IMR-90 (cell line): ENCODE data around the gene MYO10. TPM values are rescaled to one million over a fixed set of nuclear protein-coding genes. Genes with fewer than 3 reads are reported as not detected.

Source experiments
- ATAC-seq: fragments of 200-7000 bp; cut with Tn5 transposase; 2 replicates; pipeline ENCODE4 v1.9.1; 2020; ENCODE audit warnings: low read depth, mild to moderate bottlenecking, moderate library complexity
- BruUV-seq: library from RNA; stranded (reverse); fragments of 400-500 nt; replicated peaks from 2 replicates; lab custom pipeline; 2021; lab: Mats Ljungman, UMichigan
- CTCF ChIA-PET: fragments of 300-600 bp; formaldehyde crosslinking; extraction: SDS; loops from one replicate; lab custom pipeline; 2021; ENCODE audit warnings: antibody characterized with exemption; lab: Yijun Ruan, JAX
- POLR2A ChIA-PET: fragments of 300-600 bp; sonication (Branson Sonifier 250); formaldehyde crosslinking; loops from one replicate; lab custom pipeline; 2022; ENCODE audit warnings: antibody characterized with exemption; ENCODE audit not compliant: unreplicated experiment; lab: Charles Lee
- DNase-seq: peaks from one replicate; pipeline ENCODE4 v3.0.0; 2013
- H2AFZ ChIP-seq: replicated peaks from 2 replicates; pipeline ENCODE3; 2013; ENCODE audit warnings: low read length, mild to moderate bottlenecking; ENCODE audit not compliant: poor library complexity
- H2AK5ac ChIP-seq: 2 replicates; pipeline ENCODE4 v1.6.1; 2013; ENCODE audit warnings: low read depth, low read length, inconsistent platforms
- H2AK9ac ChIP-seq: replicated peaks from 2 replicates; pipeline ENCODE3; 2013; ENCODE audit warnings: mild to moderate bottlenecking, low read depth, low read length, moderate library complexity; ENCODE audit not compliant: poor library complexity
- H2BK120ac ChIP-seq: 2 replicates; pipeline ENCODE4 v1.6.1; 2013; ENCODE audit warnings: low read depth, low read length, inconsistent platforms
- H2BK15ac ChIP-seq: 3 replicates; pipeline ENCODE4 v1.6.1; 2013; ENCODE audit warnings: low read depth, low read length, inconsistent platforms
- H2BK20ac ChIP-seq: 2 replicates; pipeline ENCODE4 v1.6.1; 2013; ENCODE audit warnings: low read depth, mild to moderate bottlenecking, inconsistent platforms, low read length, moderate library complexity
- H2BK5ac ChIP-seq: 2 replicates; pipeline ENCODE4 v1.6.1; 2013; ENCODE audit warnings: mild to moderate bottlenecking, low read depth, low read length, inconsistent platforms; ENCODE audit not compliant: poor library complexity, severe bottlenecking
- H3K14ac ChIP-seq: replicated peaks from 2 replicates; pipeline ENCODE4 v1.6.1; 2013; ENCODE audit warnings: low read depth, low read length, inconsistent platforms
- H3K18ac ChIP-seq: 2 replicates; pipeline ENCODE4 v1.6.1; 2013; ENCODE audit warnings: low read depth, low read length, control low read depth
- H3K23ac ChIP-seq: 2 replicates; pipeline ENCODE4 v1.6.1; 2013; ENCODE audit warnings: low read depth, low read length, inconsistent platforms
- H3K27ac ChIP-seq: 2 replicates; pipeline ENCODE4 v1.5.1; 2013; ENCODE audit warnings: mild to moderate bottlenecking, control low read depth, low read length; ENCODE audit not compliant: insufficient read depth
- H3K27me3 ChIP-seq: 2 replicates; pipeline ENCODE4 v1.6.1; 2013; ENCODE audit warnings: low read length; ENCODE audit not compliant: control insufficient read depth, insufficient read depth
- H3K36me3 ChIP-seq: 2 replicates; pipeline ENCODE4 v1.6.1; 2013; ENCODE audit warnings: low read length, mixed read lengths; ENCODE audit not compliant: control insufficient read depth, insufficient read depth
- H3K4ac ChIP-seq: 2 replicates; pipeline ENCODE4 v1.6.1; 2013; ENCODE audit warnings: low read depth, low read length, inconsistent platforms
- H3K4me1 ChIP-seq: 2 replicates; pipeline ENCODE4 v1.6.1; 2013; ENCODE audit warnings: low read length, mixed read lengths; ENCODE audit not compliant: control insufficient read depth, insufficient read depth
- H3K4me2 ChIP-seq: 2 replicates; pipeline ENCODE4 v1.6.1; 2013; ENCODE audit warnings: low read depth, mild to moderate bottlenecking, control low read depth, low read length, moderate library complexity
- H3K4me3 ChIP-seq: 2 replicates; pipeline ENCODE4 v1.5.1; 2013; ENCODE audit warnings: low read depth, mild to moderate bottlenecking, control low read depth, low read length, moderate library complexity; ENCODE audit not compliant: insufficient read depth
- H3K56ac ChIP-seq: 2 replicates; pipeline ENCODE4 v1.6.1; 2013; ENCODE audit warnings: low read length, inconsistent platforms; ENCODE audit not compliant: insufficient read depth; ENCODE audit errors: extremely low read depth
- H3K79me1 ChIP-seq, 2 experiments: 2 replicates each; pipeline ENCODE4 v1.6.1; 2013; ENCODE audit warnings: low read length in 2 of 2, inconsistent platforms in 1 of 2, low read depth in 1 of 2
- H3K9ac ChIP-seq: 2 replicates; pipeline ENCODE4 v1.6.1; 2013; ENCODE audit warnings: low read depth, low read length, control low read depth
- H3K9me1 ChIP-seq: 2 replicates; pipeline ENCODE4 v1.6.1; 2013; ENCODE audit warnings: low read length, inconsistent platforms; ENCODE audit not compliant: insufficient read depth
- H3K9me3 ChIP-seq: 2 replicates; pipeline ENCODE4 v1.6.1; 2013; ENCODE audit warnings: low read length; ENCODE audit not compliant: control insufficient read depth, insufficient read depth
- H4K20me1 ChIP-seq: 2 replicates; pipeline ENCODE4 v1.6.1; 2013; ENCODE audit warnings: low read length, inconsistent platforms; ENCODE audit not compliant: insufficient read depth
- H4K5ac ChIP-seq: 2 replicates; pipeline ENCODE4 v1.6.1; 2013; ENCODE audit warnings: mild to moderate bottlenecking, low read depth, low read length, control low read depth
- H4K8ac ChIP-seq, 2 experiments: 2 replicates each; pipeline ENCODE4 v1.6.1; 2013; ENCODE audit warnings: low read depth in 2 of 2, low read length in 2 of 2, control low read depth in 1 of 2, inconsistent platforms in 1 of 2
- H4K91ac ChIP-seq: 2 replicates; pipeline ENCODE4 v1.6.1; 2013; ENCODE audit warnings: low read depth, low read length, inconsistent platforms; ENCODE audit not compliant: insufficient read depth
- RCOR1 ChIP-seq: IDR thresholded peaks from 2 replicates; pipeline ENCODE4 v1.6.1; 2012; ENCODE audit warnings: mild to moderate bottlenecking, low read length, improper control_type of control experiment; ENCODE audit not compliant: insufficient replicate concordance
- WGBS, 2 experiments: methylation state at CpG; one replicate each; pipeline versions ENCODE4 v1.1.5 to v1.1.7; 2013; ENCODE audit warnings: missing lambda C conversion rate in 2 of 2; ENCODE audit not compliant: insufficient read length in 1 of 2; ENCODE audit errors: extremely low coverage in 2 of 2; 5-methylcytosine and 5-hydroxymethylcytosine counted together
- dilution Hi-C: fragments of 300-500 bp; cut with HindIII; formaldehyde crosslinking; loops from one replicate; pipeline ENCODE4 v1.14.3; 2018; ENCODE audit warnings: low sequenced_read_pairs; ENCODE audit not compliant: unreplicated experiment
- in situ Hi-C: fragments of 300-500 bp; cut with MboI; formaldehyde crosslinking; loops from 3 replicates; pipeline ENCODE4 v1.14.3; 2019; ENCODE audit warnings: low sequenced_read_pairs, inconsistent platforms, mixed read lengths
- intact Hi-C: fragments of 100-400 bp; cut with micrococcal nuclease; formaldehyde crosslinking; loops from 2 replicates; pipeline ENCODE4 v1.10.0; 2022
- polyA plus RNA-seq, 3 experiments: library from polyadenylated mRNA; depleted of rRNA; stranded (reverse); fragments of >200 nt; gene quantifications; 2 replicates each; pipeline ENCODE4 v1.2.3, GENCODE V29; 2012; ENCODE audit warnings: low replicate concordance in 1 of 3
- total RNA-seq: library from RNA; depleted of rRNA; stranded (reverse); fragments of >200 nt; gene quantifications from 2 replicates; pipeline ENCODE4 v1.2.3, GENCODE V29; 2012
- TF ChIP-seq, protein P1 (sequence below): conservative IDR thresholded peaks from 2 replicates; pipeline ENCODE4 v1.5.1; 2012; ENCODE audit warnings: mild to moderate bottlenecking, low read depth, low read length, improper control_type of control experiment

The MYO10 gene
- total and polyA plus RNA-seq, 2 of the 4 experiments (the other 2 are of a cell fraction), result 39.9 to 115 TPM

DNA sequence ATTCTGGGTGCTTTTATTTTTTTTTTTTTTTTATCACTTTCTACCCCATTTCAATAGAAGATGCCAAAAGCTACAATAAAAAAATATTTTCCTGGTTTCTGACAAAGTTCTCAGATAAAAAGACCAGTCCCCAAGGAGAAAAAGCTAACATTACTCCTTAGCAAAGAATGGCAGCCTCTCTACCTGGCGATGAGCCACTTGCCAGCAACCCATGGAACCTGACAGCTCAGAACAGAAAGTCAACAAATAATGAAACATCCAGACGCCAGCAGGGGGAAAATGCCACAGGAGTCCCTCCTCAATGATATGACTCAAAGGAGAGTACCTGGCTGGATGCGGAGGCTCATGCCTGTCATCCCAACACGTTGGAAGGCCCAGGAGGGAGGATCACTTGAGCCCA, 123.2 kb downstream of the MYO10 start:
- no peak overlapping the region for H2BK120ac ChIP-seq
- H3K18ac ChIP-seq, result no peak overlapping the region
- H3K27me3 ChIP-seq, result no peaks in the 10 kb centered on the region
- H3K56ac ChIP-seq, result no peak overlapping the region
- H4K20me1 ChIP-seq, result peaks cover 86% of the 10 kb centered on the region
- H3K23ac ChIP-seq, result no peak overlapping the region
- DNase-seq (peak; percentile 61), ATAC-seq (no peak)
- ChIA-PET CTCF (interaction anchor here (0.6 kb wide), 1 partner anchor 77 kb away, joined by 3 read pairs; no protein-coding TSS in a partner anchor), POLR2A (interaction anchor here (0.7 kb wide), 1 partner anchor 74 kb away, joined by 11 read pairs; no protein-coding TSS in a partner anchor)
- H3K4ac ChIP-seq, result no peak overlapping the region
- H2AK5ac ChIP-seq, result no peak overlapping the region
- H4K8ac ChIP-seq, result no peak overlapping the region
- H3K14ac ChIP-seq, result no peak overlapping the region
- H3K36me3 ChIP-seq, result peaks cover 15% of the 10 kb centered on the region
- H3K79me1 ChIP-seq, result peaks cover 6 to 79% of the 10 kb centered on the region in 2 experiments; a peak in 3 of 4 replicates
- no peak overlapping the region for H2BK15ac ChIP-seq
- TF ChIP-seq, protein P1, sequence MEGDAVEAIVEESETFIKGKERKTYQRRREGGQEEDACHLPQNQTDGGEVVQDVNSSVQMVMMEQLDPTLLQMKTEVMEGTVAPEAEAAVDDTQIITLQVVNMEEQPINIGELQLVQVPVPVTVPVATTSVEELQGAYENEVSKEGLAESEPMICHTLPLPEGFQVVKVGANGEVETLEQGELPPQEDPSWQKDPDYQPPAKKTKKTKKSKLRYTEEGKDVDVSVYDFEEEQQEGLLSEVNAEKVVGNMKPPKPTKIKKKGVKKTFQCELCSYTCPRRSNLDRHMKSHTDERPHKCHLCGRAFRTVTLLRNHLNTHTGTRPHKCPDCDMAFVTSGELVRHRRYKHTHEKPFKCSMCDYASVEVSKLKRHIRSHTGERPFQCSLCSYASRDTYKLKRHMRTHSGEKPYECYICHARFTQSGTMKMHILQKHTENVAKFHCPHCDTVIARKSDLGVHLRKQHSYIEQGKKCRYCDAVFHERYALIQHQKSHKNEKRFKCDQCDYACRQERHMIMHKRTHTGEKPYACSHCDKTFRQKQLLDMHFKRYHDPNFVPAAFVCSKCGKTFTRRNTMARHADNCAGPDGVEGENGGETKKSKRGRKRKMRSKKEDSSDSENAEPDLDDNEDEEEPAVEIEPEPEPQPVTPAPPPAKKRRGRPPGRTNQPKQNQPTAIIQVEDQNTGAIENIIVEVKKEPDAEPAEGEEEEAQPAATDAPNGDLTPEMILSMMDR, result 0 out of 2 replicates have a peak, but pooled peaks have one; percentile 7
- no peak for TF ChIP-seq RCOR1
- H3K9me3 ChIP-seq, result no peaks in the 10 kb centered on the region
- H3K9ac ChIP-seq, result no peak overlapping the region
- H3K27ac ChIP-seq, result no peak overlapping the region
- dilution Hi-C loops (no loop called here), in situ Hi-C loops (no loop called here), intact Hi-C loops (no loop called here)
- WGBS, 2 experiments, result no CpG with 5 or more reads among the region's 4 CpGs
- peaks cover 19% of the 10 kb centered on the region for H3K4me1 ChIP-seq
- H2AFZ ChIP-seq, result no peak overlapping the region
- H2BK20ac ChIP-seq, result no peak overlapping the region
- H2BK5ac ChIP-seq, result no peak overlapping the region
- no peak overlapping the region for H2AK9ac ChIP-seq
- peaks cover 41% of the 10 kb centered on the region for H3K9me1 ChIP-seq
- H4K91ac ChIP-seq, result no peak overlapping the region
- BruUV-seq, result no TSS peak
- H3K4me2 ChIP-seq, result no peak overlapping the region
- H3K4me3 ChIP-seq, result no peak overlapping the region
- no peak overlapping the region for H4K5ac ChIP-seq
